Dendritic cell treated with granulocyte-macrophage colony-stimulating factor and Interleukin-4, amounts not matched to agents 40 ng/mL and 50 ng/mL, for 4 days (primary cell): ENCODE results near the gene KIAA0319L.
"Not testable (repeated sequence)": the region's sequence is repeated elsewhere in the genome, so short reads cannot be mapped to it uniquely, and the experiment has no call there.

Experiments used
- H3K27ac Mint-ChIP-seq: one replicate; pipeline ENCODE4 v1.8.0; 2022; ENCODE audit warnings: mild to moderate bottlenecking, mixed read lengths
- H3K27me3 Mint-ChIP-seq: one replicate; pipeline ENCODE4 v1.8.0; 2022; ENCODE audit warnings: mild to moderate bottlenecking, mixed read lengths
- H3K36me3 Mint-ChIP-seq: one replicate; pipeline ENCODE4 v1.8.0; 2022; ENCODE audit warnings: low read depth, mixed read lengths
- H3K4me1 Mint-ChIP-seq: one replicate; pipeline ENCODE4 v1.8.0; 2022; ENCODE audit warnings: low read depth, mixed read lengths
- H3K4me3 Mint-ChIP-seq: one replicate; pipeline ENCODE4 v1.8.0; 2022; ENCODE audit warnings: mild to moderate bottlenecking, moderate library complexity, mixed read lengths
- H3K9me3 Mint-ChIP-seq: one replicate; pipeline ENCODE4 v1.8.0; 2022; ENCODE audit warnings: mixed read lengths
- intact Hi-C: fragments of 100-400 bp; cut with micrococcal nuclease; formaldehyde crosslinking; loops from one replicate; pipeline ENCODE4 v1.15.0; 2022

Gene KIAA0319L

DNA sequence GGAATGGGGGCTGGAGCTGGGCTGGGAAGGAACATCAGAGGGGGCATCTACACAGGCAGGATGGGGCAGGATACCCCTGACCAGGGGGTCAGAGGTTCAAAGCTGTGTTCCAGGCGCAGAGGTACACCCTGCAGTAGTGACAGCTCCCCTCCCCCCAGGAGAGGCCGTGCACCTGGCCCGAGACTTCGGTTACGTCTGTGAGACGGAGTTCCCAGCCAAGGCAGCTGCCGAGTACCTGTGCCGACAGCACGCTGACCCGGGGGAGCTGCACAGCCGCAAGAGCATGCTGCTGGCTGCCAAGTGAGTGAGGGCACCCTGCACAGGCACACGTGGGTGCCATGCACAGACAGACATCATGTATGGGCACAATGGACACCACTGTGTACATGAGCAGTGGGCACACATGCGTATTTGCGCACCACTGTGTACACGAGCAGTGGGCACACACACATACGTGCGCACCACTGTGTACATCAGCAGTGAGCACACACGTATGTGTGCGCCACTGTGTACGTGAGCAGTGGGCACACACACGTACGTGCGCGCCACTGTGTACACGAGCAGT lies 33.4 kb upstream of the KIAA0319L start:
- no peak overlapping the region for H3K4me3 Mint-ChIP-seq
- intact Hi-C loops, result no loop called here
- peaks cover 10% of the 10 kb centered on the region for H3K4me1 Mint-ChIP-seq
- H3K36me3 Mint-ChIP-seq, result peaks cover 23% of the 10 kb centered on the region
- no peaks in the 10 kb centered on the region for H3K9me3 Mint-ChIP-seq
- H3K27ac Mint-ChIP-seq, result no peak overlapping the region
- no peaks in the 10 kb centered on the region for H3K27me3 Mint-ChIP-seq

- no peaks in the 10 kb centered on the region for H3K27me3 Mint-ChIP-seq
Measured at GRCh38 chr1:35589516-35590427, 32.6 kb upstream of the KIAA0319L start.

GRCh38 chr1:35588197-35588910 lies 31.2 kb upstream of the KIAA0319L start:
- no peak overlapping the region for H3K4me3 Mint-ChIP-seq
- H3K36me3 Mint-ChIP-seq, result peaks cover 13% of the 10 kb centered on the region
- H3K27ac Mint-ChIP-seq, result no peak overlapping the region
- intact Hi-C loops, result no loop called here
- peaks cover 8% of the 10 kb centered on the region for H3K4me1 Mint-ChIP-seq
- H3K9me3 Mint-ChIP-seq, result no peaks in the 10 kb centered on the region
- no peaks in the 10 kb centered on the region for H3K27me3 Mint-ChIP-seq

More at GRCh38 chr1:35589516-35590427, 32.6 kb upstream of the KIAA0319L start:
- Mint-ChIP-seq H3K4me3 (no peak overlapping the region), H3K36me3 (peaks cover 18% of the 10 kb centered on the region), H3K9me3 (no peaks in the 10 kb centered on the region), H3K4me1 (peaks cover 10% of the 10 kb centered on the region), H3K27ac (no peak overlapping the region)
- intact Hi-C loops, result no loop called here

- no peak overlapping the region for H3K27ac Mint-ChIP-seq
- H3K36me3 Mint-ChIP-seq, result peaks cover 13% of the 10 kb centered on the region
- H3K9me3 Mint-ChIP-seq, result no peaks in the 10 kb centered on the region
- no peaks in the 10 kb centered on the region for H3K27me3 Mint-ChIP-seq
- H3K4me3 Mint-ChIP-seq, result no peak overlapping the region
- peaks cover 2% of the 10 kb centered on the region for H3K4me1 Mint-ChIP-seq
- intact Hi-C loops, result no loop called here
Measured at GRCh38 chr1:35587736-35588135, 30.5 kb upstream of the KIAA0319L start.

GRCh38 chr1:35586808-35587207 lies 29.6 kb upstream of the KIAA0319L start:
- H3K4me3 Mint-ChIP-seq, result no peak overlapping the region
- H3K27ac Mint-ChIP-seq, result no peak overlapping the region
- H3K36me3 Mint-ChIP-seq, result peaks cover 13% of the 10 kb centered on the region
- H3K9me3 Mint-ChIP-seq, result no peaks in the 10 kb centered on the region
- no peaks in the 10 kb centered on the region for H3K4me1 Mint-ChIP-seq
- no peaks in the 10 kb centered on the region for H3K27me3 Mint-ChIP-seq
- intact Hi-C loops, result no loop called here

GRCh38 chr1:35585805-35586204 lies 28.6 kb upstream of the KIAA0319L start:
- H3K4me1 Mint-ChIP-seq, H3K27ac Mint-ChIP-seq, H3K4me3 Mint-ChIP-seq, intact Hi-C loops, H3K9me3 Mint-ChIP-seq, H3K36me3 Mint-ChIP-seq, H3K27me3 Mint-ChIP-seq: not testable (repeated sequence)

GRCh38 chr1:35585281-35585680 lies 28.1 kb upstream of the KIAA0319L start:
- no peaks in the 10 kb centered on the region for H3K9me3 Mint-ChIP-seq
- no peak overlapping the region for H3K4me3 Mint-ChIP-seq
- H3K27me3 Mint-ChIP-seq, result no peaks in the 10 kb centered on the region
- H3K4me1 Mint-ChIP-seq, result no peaks in the 10 kb centered on the region
- H3K27ac Mint-ChIP-seq, result no peak overlapping the region
- peaks cover under 1% of the 10 kb centered on the region for H3K36me3 Mint-ChIP-seq
- intact Hi-C loops, result no loop called here

- not testable (repeated sequence) for H3K27ac Mint-ChIP-seq, H3K4me3 Mint-ChIP-seq, H3K36me3 Mint-ChIP-seq
Measured at GRCh38 chr1:35581621-35582020, 24.4 kb upstream of the KIAA0319L start.

DNA sequence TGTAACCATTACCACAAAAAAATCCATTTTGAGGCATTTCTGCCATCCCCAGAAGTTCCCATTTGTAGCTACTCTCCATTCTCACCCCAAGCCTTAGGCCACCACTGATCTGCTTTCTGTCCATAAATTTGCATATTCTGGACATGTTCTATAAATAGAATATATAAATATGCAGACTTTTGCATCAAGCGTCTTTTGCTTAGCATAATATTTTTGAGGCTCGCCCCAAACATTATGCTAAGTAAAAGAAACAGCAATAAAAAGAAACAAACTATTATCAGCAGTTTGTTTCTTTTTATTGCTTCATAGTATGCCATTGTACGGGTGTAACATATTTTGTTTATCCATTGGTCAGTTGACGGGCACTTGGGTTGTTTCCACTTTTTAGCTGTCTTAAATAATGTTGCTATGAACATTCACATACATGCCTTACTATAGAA lies 23.8 kb upstream of the KIAA0319L start:
- H3K27ac Mint-ChIP-seq, result no peak overlapping the region
- intact Hi-C loops, result no loop called here
- H3K27me3 Mint-ChIP-seq, result peaks cover 12% of the 10 kb centered on the region
- H3K9me3 Mint-ChIP-seq, result no peaks in the 10 kb centered on the region
- peaks cover 24% of the 10 kb centered on the region for H3K4me1 Mint-ChIP-seq
- no peak overlapping the region for H3K4me3 Mint-ChIP-seq
- no peaks in the 10 kb centered on the region for H3K36me3 Mint-ChIP-seq

More at GRCh38 chr1:35581621-35582020, 24.4 kb upstream of the KIAA0319L start:
- H3K27me3 Mint-ChIP-seq, H3K9me3 Mint-ChIP-seq, intact Hi-C loops: not testable (repeated sequence)
- peaks cover 17% of the 10 kb centered on the region for H3K4me1 Mint-ChIP-seq

DNA sequence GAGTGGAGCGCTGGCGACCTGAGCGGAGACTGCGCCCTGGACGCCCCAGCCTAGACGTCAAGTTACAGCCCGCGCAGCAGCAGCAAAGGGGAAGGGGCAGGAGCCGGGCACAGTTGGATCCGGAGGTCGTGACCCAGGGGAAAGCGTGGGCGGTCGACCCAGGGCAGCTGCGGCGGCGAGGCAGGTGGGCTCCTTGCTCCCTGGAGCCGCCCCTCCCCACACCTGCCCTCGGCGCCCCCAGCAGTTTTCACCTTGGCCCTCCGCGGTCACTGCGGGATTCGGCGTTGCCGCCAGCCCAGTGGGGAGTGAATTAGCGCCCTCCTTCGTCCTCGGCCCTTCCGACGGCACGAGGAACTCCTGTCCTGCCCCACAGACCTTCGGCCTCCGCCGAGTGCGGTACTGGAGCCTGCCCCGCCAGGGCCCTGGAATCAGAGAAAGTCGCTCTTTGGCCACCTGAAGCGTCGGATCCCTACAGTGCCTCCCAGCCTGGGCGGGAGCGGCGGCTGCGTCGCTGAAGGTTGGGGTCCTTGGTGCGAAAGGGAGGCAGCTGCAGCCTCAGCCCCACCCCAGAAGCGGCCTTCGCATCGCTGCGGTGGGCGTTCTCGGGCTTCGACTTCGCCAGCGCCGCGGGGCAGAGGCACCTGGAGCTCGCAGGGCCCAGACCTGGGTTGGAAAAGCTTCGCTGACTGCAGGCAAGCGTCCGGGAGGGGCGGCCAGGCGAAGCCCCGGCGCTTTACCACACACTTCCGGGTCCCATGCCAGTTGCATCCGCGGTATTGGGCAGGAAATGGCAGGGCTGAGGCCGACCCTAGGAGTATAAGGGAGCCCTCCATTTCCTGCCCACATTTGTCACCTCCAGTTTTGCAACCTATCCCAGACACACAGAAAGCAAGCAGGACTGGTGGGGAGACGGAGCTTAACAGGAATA lies 20.1 kb upstream of the KIAA0319L start:
- Mint-ChIP-seq H3K27me3 (peaks cover 32% of the 10 kb centered on the region), H3K9me3 (no peaks in the 10 kb centered on the region), H3K36me3 (no peaks in the 10 kb centered on the region), H3K27ac (peak overlapping the region; percentile 78), H3K4me3 (peak overlapping the region; percentile 76), H3K4me1 (peaks cover 40% of the 10 kb centered on the region)
- intact Hi-C loops, result no loop called here

- Mint-ChIP-seq H3K4me3 (peak overlapping the region; percentile 76), H3K4me1 (peaks cover 40% of the 10 kb centered on the region)
Measured at GRCh38 chr1:35576766-35577070, 19.5 kb upstream of the KIAA0319L start.

DNA sequence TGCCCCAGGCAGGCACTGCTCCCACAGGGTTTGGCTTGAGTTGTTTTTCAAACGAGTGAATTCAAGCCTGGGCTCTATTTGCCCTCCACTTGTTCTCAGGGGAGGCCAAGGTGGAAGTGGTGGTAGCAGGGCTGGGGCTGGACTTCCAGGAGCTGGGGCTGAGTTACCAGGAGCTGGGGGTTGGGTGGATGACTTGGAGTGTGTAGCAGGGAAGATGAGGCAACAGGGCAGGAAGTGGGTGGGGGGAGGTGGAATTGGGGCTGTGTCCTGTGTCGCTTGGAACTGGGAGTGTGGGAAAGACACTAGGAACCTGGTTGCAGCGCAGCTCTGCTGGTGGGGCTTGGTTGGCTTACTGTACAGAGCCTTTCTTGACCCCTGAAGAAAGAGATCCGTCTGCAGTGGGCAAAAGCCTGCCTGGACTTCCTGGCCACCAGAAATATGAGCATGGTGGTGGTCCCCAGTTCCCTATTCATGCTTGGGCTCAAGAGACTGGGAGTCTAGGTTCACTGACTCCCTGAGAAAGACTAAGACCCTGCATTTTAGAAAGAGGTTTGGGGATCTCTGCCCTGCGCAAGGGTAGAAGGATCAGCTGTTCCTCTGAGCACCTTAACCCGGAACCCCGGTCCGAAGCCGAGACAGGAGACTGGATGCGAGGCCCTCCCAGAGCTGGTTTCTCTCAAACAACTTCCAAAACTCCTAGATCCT lies 19.0 kb upstream of the KIAA0319L start:
- intact Hi-C loops, result no loop called here
- H3K9me3 Mint-ChIP-seq, result no peaks in the 10 kb centered on the region
- H3K36me3 Mint-ChIP-seq, result no peaks in the 10 kb centered on the region
- peak overlapping the region; percentile 78 for H3K27ac Mint-ChIP-seq
- peaks cover 40% of the 10 kb centered on the region for H3K4me1 Mint-ChIP-seq
- H3K4me3 Mint-ChIP-seq, result peak overlapping the region; percentile 72
- peaks cover 41% of the 10 kb centered on the region for H3K27me3 Mint-ChIP-seq

More at GRCh38 chr1:35576766-35577070, 19.5 kb upstream of the KIAA0319L start:
- intact Hi-C loops, H3K9me3 Mint-ChIP-seq, H3K36me3 Mint-ChIP-seq: not testable (repeated sequence)
- Mint-ChIP-seq H3K27ac (peak overlapping the region; percentile 78), H3K27me3 (peaks cover 37% of the 10 kb centered on the region)

DNA sequence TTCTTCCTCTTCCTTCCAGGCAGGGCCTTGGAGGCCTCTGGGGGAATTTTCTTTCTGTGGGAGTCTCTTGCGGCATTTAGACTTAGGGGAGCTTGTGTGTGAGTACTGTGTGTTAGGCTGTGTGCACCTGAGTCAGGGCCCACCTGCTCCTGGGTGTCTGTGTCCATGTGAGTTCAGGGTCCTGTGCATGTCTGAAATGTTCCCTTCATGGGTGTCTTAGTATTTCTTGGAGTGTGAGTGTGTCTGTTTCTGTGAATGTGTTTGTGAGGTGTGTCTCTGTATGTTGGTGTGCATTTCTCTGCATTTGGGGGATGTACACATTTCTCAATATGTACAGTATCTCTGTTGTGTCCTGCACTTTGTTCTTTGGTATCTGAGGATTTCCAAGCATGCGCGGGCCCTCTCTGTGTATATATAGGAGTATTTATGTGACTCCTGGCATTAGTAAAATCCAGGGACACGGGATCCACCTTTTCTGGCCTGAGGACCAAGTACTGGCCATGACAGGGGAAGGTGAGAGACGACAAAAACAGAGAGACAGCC lies 18.3 kb upstream of the KIAA0319L start:
- Mint-ChIP-seq H3K27ac (peak overlapping the region; percentile 78), H3K4me3 (no peak overlapping the region), H3K36me3 (no peaks in the 10 kb centered on the region), H3K27me3 (peaks cover 45% of the 10 kb centered on the region), H3K4me1 (peaks cover 40% of the 10 kb centered on the region), H3K9me3 (no peaks in the 10 kb centered on the region)
- intact Hi-C loops, result no loop called here
